ENCODE measurements around the gene BAIAP3.

BAIAP3 gene

GRCh38 chr16:1300664-1301476 lies 32.6 kb upstream of the BAIAP3 start:
- peak; percentile 41 for DNase-seq (ENCODE audit: low read depth)

DNA sequence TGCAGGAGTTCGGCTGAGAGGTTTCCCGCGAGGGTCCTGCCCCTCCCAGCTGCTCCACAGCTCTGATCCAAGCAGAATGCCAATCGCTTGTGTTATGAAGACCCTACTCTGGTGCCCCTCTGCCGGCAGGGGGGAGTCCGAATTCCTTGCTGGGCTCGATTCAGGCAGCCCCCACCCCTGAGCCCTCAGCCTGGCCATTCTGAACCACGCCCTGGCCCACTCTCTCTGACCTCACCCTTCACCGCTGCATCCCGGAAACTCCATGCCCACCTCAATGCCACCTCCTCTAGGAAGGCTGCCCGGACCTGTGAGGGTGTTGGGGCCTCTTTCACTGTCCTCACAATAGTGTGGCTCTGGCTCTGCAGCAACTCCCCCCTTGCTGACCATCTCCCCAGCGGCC lies 31.9 kb upstream of the BAIAP3 start:
- no peak for DNase-seq (ENCODE audit: low read depth)

DNA sequence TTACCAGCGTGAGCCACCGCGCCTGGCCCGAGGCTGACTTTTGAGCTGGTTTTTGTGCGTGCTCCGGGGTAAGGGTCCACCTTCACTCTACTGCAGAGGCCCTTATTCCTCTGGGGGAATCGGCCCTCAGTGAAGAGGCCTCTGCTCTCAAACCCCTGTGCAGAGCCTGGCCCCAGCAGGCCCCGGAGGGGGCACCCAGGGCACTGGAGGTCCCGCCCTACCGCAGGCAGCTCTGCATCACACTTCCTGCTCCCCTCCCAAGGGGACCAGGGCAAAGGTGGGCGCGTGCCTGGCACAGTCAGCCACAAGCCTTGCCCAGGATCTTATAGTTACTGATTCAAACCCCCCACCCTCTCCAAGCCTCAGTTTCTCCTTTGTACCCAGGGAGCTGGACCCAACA lies 27.6 kb upstream of the BAIAP3 start:
- DNase-seq (ENCODE audit: low read depth): no peak

DNA sequence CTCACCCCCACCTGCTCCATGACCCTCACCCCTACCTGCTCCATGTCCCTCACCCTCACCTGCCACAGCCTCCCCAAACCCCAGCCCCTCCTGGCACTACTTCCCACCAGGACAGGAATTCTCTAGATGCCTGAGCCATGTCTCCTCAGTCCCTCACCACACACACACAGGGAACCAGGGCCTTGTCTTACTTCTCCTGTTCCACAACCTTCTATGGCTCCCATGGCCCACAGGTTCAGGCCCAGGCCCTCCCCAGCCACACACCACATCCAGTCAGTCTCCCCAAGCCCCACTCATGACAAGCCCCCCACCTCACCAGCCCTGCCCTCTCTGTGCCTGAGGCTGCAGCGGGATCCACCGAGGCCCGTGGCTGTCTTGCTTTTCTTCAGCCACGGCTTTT lies 27.1 kb upstream of the BAIAP3 start:
- no peak for DNase-seq (ENCODE audit: low read depth)

DNA sequence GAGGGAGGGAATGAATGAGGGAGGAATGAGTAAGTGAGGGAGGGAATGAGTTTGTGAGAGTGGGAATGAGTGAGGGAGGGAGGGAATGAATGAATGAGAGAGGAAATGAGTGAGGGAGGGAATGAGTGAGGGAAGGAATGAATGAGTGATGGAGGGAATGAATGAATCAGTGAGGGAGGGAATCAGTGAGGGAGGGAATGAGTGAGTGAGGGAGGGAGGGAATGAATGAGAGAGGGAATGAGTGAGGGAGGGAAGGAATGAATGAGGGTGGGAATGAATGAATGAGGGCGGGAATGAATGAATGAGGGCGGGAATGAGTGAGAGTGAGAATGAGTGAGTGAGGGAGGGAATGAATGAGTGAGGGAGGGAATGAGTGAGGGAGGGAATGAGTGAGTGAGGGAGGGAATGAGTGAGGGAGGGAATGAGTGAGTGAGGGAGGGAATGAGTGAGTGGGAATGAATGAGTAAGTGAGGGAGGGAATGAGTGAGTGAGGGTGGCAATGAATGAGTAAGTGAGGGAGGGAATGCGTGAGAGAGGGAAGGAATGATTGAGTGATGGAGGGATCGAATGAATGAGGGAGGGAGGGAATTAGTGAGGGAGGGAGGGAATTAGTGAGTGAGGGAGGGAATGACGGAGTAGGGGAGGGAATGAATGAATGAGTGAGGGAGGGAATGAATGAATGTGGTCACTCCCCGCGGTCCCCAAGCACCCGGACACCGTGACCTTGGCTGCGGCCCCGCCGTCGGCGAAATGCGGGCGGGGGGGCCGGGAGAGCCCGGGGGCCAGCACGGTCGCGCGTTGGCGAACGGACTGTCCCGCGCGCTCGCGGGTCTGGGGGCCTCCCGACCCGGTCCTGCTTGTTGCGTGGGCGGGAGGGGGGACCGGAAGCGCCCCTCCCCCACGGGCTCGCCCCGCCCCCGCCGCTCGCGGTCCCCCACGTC lies 25.1 kb upstream of the BAIAP3 start:
- DNase-seq (ENCODE audit: low read depth): no peak

DNA sequence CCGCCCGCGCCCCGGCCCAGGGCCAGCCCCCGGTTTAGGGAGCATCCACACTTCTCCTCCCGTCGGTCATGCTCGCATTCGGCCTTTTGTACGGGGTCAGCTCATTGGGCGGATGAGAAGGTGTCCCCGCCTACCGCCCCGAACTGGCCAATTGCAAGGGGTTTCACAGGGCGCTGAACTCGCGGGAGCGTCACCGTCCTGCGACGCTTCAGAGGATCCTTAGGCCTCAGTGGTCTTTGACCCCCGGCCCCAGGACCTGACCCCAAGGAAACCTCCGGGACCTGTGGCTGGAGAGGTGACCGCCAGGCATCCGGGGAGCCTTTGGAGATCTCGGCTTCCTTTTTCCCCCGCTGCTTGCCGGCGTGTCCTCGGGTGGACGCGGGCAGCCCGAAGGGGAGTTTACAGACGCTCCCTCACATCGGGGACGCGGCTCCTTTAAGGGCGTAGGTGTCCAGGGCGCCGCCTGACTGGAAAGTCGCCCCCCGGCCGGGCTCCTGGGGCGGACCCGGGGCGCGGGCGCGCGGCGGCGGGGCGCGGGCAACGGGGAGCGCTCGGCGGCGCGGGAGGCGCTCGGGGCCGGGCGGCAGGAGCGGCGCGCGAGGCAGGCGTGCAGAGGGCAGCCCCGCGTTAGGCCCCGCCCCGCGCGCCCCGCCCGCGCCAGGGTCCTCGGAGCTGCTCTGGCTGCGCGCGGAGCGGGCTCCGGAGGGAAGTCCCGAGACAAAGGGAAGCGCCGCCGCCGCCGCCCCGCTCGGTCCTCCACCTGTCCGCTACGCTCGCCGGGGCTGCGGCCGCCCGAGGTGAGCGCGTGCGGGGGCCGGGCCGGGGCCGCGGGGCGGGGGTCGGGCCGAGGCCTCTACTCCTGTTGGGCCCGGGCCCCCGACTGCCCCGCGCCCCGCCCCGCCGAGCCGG lies 24.2 kb upstream of the BAIAP3 start, which contains the start of gene UBE2I:
Gene UBE2I, plus strand, starts transcription at position 660 of the 909 bp plus-strand sequence. CDS start 4,395 bp downstream, outside the sequence.
- DNase-seq (ENCODE audit: low read depth): peak; percentile 95

DNA sequence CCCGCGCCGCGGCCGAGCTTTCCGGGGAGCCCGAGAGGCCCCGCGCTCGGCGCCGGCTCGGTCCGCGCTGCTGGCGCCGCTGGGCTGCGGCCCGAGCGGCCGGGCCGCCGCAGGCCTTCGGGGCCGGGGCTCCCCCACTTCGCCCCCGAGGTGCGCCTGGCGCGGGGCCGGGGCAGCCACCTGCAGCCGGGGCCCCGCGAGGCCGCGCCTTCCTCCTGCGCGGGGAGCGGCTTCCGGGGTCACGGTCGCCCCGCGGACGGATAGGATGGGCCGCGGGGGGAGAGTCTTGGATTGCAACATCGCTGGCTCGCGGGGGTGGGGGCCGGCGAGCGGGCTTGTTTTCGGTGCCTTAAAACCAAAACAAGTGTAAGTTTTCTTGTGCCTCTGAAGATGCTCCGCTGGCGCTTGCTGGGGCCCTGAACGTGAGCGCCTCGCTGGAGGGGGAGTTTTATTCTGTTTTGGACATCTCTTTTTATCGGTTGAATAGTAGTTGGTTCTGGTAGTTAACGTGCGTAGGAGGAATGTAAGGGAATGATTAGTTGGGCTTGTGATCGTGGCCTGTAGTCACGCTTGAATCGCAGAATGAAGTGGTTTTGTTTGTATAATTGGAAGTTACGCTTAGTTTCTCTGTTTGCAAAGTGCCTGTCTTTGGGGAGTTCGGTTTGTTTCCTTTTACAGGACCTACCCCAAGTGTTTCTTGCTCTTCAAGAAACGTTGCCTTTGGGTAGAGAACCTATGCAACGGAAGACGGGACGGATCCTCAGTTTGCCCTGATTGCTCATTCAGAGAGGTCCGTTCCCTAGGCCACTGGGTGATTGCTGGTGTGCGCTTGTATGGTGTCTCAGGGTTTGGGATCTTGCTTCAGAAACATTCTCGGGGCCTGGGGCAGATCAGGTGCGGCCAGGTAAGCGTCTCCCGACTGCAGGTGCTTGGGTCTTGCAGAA lies 23.3 kb upstream of the BAIAP3 start:
- DNase-seq (ENCODE audit: low read depth): peak; percentile 24

DNA sequence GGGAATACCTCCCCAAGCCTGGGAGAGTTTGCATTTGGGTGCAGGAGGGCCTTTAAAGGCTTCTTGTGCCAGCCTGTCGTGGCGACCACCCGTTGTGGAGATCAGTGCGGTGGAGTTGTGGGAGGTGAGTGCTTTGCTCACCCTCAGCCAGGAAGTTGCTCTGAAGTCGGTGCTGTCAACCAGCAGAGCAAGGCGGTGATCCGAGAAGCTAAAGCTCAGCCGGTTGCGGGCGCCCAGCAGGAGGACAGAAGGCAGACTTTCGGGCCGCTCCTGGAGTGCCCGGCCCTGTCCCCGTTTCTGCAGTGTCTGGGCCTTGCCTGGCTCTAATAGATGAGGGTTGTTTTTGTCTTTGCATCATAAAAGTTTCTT lies 22.6 kb upstream of the BAIAP3 start:
- no peak for DNase-seq (ENCODE audit: low read depth)

DNA sequence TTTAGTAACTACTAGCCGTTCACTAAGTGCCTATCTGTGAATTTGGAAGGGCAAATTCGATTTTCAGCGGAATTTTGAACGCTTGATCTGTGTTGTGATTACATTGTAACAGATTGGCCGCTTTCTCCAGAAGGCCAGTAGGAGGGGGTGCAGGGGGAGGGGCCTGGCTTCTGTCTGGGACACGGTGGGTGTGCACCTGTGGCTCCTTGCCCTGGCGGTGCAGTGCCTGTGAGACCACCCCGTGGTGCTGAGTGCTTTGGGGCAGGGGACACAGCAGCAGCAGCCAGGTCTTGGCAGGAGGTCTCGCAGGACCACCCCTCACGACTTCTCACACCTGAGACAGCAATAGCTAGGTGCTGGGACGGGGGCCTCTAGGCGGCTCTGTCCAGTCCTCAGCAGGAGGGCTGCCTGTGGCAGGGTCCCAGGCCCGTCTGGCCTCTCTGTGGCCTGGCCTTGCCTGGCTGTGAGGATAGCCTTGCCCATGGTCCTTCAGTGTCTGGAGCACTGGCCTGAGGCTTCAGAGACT lies 22.2 kb upstream of the BAIAP3 start:
- no peak for DNase-seq (ENCODE audit: low read depth)

- no peak for DNase-seq (ENCODE audit: low read depth)
These were observed 21.5 kb upstream of the BAIAP3 start for GRCh38 chr16:1311738-1312466.

DNA sequence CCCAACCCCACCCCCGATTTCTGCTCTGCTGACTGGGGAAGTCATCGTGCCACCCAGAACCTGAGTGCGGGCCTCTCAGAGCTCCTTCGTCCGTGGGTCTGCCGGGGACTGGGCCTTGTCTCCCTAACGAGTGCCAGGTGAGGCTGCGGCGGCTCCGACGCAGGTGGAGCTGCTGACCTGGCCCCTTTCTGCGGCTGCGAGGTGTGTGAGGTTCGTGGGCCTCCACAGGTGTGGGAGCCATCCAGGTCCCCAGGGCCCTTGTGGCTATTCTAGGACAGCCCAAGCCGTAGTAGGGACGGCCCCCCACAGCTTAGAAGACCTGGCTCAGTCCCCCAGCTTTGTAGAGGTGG lies 21.0 kb upstream of the BAIAP3 start:
- no peak for DNase-seq (ENCODE audit: low read depth)

DNA sequence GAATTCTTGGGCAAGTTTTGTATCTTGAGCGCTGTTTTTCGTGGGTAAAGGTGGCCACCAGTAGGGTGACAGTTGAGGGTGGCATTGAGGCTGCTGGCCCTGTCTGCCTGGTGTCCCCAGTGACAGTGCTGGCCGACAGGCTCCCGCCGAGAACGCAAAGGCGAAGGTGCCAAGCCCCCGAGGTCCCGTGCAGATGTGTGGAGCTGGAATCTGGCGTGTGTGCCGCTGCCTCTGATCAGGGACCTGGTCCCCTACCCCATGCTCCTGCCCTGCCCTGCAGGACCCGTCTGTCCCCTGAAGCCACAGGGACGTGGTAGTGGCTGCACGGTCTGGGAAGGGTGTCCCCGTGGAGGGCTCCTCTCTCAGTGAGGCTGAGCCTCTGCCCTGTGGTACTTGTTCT lies 20.5 kb upstream of the BAIAP3 start:
- no peak for DNase-seq (ENCODE audit: low read depth)

DNA sequence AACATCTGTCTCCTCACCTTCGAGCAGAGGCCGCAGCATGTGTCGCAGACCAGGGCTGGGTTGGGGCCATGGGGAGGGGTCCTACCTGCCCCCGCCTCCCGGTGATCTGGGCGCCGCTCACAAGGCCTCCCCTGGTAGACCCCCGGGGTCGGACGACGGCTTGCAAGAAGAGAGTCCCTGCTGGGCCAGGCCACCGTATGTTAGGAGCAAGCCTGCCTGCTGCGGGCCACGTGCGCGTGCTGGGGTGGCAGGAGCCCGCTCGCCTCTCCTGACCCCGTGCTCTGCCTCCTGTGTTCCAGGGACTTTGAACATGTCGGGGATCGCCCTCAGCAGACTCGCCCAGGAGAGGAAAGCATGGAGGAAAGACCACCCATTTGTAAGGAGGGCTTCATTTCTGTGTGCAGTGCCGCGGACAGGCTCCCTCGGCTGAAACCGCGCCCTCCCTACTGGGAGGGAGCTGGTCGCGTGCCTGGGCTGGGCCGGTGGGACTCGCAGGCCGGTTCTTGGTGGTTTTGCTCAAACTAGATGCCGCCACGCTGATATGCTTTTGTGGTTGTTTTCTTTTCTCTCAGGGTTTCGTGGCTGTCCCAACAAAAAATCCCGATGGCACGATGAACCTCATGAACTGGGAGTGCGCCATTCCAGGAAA lies 19.6 kb upstream of the BAIAP3 start:
- no peak for DNase-seq (ENCODE audit: low read depth)

GRCh38 chr16:1314399-1315068 lies 18.9 kb upstream of the BAIAP3 start:
- DNase-seq (ENCODE audit: low read depth): no peak

GRCh38 chr16:1315081-1316032 lies 18.1 kb upstream of the BAIAP3 start:
- DNase-seq (ENCODE audit: low read depth): no peak

- DNase-seq (ENCODE audit: low read depth): no peak
These were observed 17.4 kb upstream of the BAIAP3 start for GRCh38 chr16:1316033-1316405.

- DNase-seq (ENCODE audit: low read depth): no peak
These were observed 15.8 kb upstream of the BAIAP3 start for GRCh38 chr16:1317479-1318267.

All from stimulated activated CD4-positive, alpha-beta T cell treated with anti-CD3 and anti-CD28 coated beads, Interleukin-2, amount 100 ng/mL, for 4 hours (primary cell).